Measurements from ENCODE around the gene TULP1. TPM values are rescaled to one million over a fixed set of nuclear protein-coding genes. Genes with fewer than 3 reads are reported as not detected.

The TULP1 gene
- total and polyA plus RNA-seq, 2 experiments from 2014 or later, result 0.39 TPM; not detected in 1

- Histone ChIP-seq H3K4me3 (no peak overlapping the region), H3K36me3 (replicated peaks; ENCODE audit: insufficient read depth, low read depth) (no peaks in the 10 kb centered on the region), H3K4me2 (peak overlapping the region; percentile 95), H3K27ac (no peak overlapping the region), H3K9me2 (replicated peaks; ENCODE audit: insufficient read depth) (no peaks in the 10 kb centered on the region), H3K4me1 (ENCODE audit: insufficient read depth) (peaks cover 23% of the 10 kb centered on the region), H4K20me1 (ENCODE audit: insufficient read depth, poor library complexity, severe bottlenecking) (peaks cover 2% of the 10 kb centered on the region), H3K79me2 (peaks cover 50% of the 10 kb centered on the region), H2AFZ (no peak overlapping the region), H3K27me3 (no peaks in the 10 kb centered on the region), H3K9me3 (ENCODE audit: low read depth) (no peaks in the 10 kb centered on the region)
- TF ChIP-seq EZH2 (IDR thresholded peaks at IDR 0.05; ENCODE audit: borderline replicate concordance), result no peak
- no peak for TF ChIP-seq EZH2phosphoT487 (IDR thresholded peaks at IDR 0.05; ENCODE audit: low read depth, severe bottlenecking, unreplicated experiment)
- no peak for TF ChIP-seq CTCF (IDR thresholded peaks at IDR 0.05; ENCODE audit: poor library complexity)
- WGBS (ENCODE audit: low lambda C conversion rate, missing lambda C conversion rate), result 81% methylated on average over 4 of the region's 4 CpGs
- no peak for DNase-seq (ENCODE audit: low spot score)
These were observed 13.3 kb downstream of the TULP1 start for GRCh38 chr6:35499372-35499771.

- no peak for DNase-seq (ENCODE audit: low spot score)
- no peaks in the 10 kb centered on the region for H3K27me3 ChIP-seq
- 30% methylated on average over 12 of the region's 14 CpGs for WGBS (ENCODE audit: low lambda C conversion rate, missing lambda C conversion rate)
- H3K4me1 ChIP-seq (ENCODE audit: insufficient read depth), result peaks cover 31% of the 10 kb centered on the region
- peak overlapping the region; percentile 13 for H2AFZ ChIP-seq
- H3K36me3 ChIP-seq (replicated peaks; ENCODE audit: insufficient read depth, low read depth), result no peaks in the 10 kb centered on the region
- peaks cover 58% of the 10 kb centered on the region for H3K79me2 ChIP-seq
- no peaks in the 10 kb centered on the region for H3K9me2 ChIP-seq (replicated peaks; ENCODE audit: insufficient read depth)
- H3K27ac ChIP-seq, result peak overlapping the region; percentile 99
- H3K9me3 ChIP-seq (ENCODE audit: low read depth), result no peaks in the 10 kb centered on the region
- TF ChIP-seq CTCF (IDR thresholded peaks at IDR 0.05; ENCODE audit: poor library complexity) (no peak), EZH2 (IDR thresholded peaks at IDR 0.05; ENCODE audit: borderline replicate concordance) (no peak), EZH2phosphoT487 (IDR thresholded peaks at IDR 0.05; ENCODE audit: low read depth, severe bottlenecking, unreplicated experiment) (no peak)
- H3K4me2 ChIP-seq, result peak overlapping the region; percentile 95
- H3K4me3 ChIP-seq, result peak overlapping the region; percentile 86
- peaks cover 10% of the 10 kb centered on the region for H4K20me1 ChIP-seq (ENCODE audit: insufficient read depth, poor library complexity, severe bottlenecking)
These were observed 14.2 kb downstream of the TULP1 start for GRCh38 chr6:35498422-35499067.

GRCh38 chr6:35497571-35498421 is 14.9 kb downstream of the TULP1 start:
- peaks cover 65% of the 10 kb centered on the region for H3K79me2 ChIP-seq
- no peaks in the 10 kb centered on the region for H3K27me3 ChIP-seq
- peak; percentile 78 for DNase-seq (ENCODE audit: low spot score)
- no peaks in the 10 kb centered on the region for H3K9me2 ChIP-seq (replicated peaks; ENCODE audit: insufficient read depth)
- H3K4me2 ChIP-seq, result peak overlapping the region; percentile 95
- no peaks in the 10 kb centered on the region for H3K9me3 ChIP-seq (ENCODE audit: low read depth)
- TF ChIP-seq CTCF (IDR thresholded peaks at IDR 0.05; ENCODE audit: poor library complexity), result no peak
- no peak for TF ChIP-seq EZH2 (IDR thresholded peaks at IDR 0.05; ENCODE audit: borderline replicate concordance)
- TF ChIP-seq EZH2phosphoT487 (IDR thresholded peaks at IDR 0.05; ENCODE audit: low read depth, severe bottlenecking, unreplicated experiment), result no peak
- WGBS (ENCODE audit: low lambda C conversion rate, missing lambda C conversion rate), result 5% methylated on average over 44 of the region's 77 CpGs
- H3K4me1 ChIP-seq (ENCODE audit: insufficient read depth), result peaks cover 39% of the 10 kb centered on the region
- peak overlapping the region; percentile 86 for H3K4me3 ChIP-seq
- H3K27ac ChIP-seq, result peak overlapping the region; percentile 99
- no peaks in the 10 kb centered on the region for H3K36me3 ChIP-seq (replicated peaks; ENCODE audit: insufficient read depth, low read depth)
- peak overlapping the region; percentile 40 for H2AFZ ChIP-seq
- peaks cover 18% of the 10 kb centered on the region for H4K20me1 ChIP-seq (ENCODE audit: insufficient read depth, poor library complexity, severe bottlenecking)
